ENCODE measurements around the gene TOP1.

DNA sequence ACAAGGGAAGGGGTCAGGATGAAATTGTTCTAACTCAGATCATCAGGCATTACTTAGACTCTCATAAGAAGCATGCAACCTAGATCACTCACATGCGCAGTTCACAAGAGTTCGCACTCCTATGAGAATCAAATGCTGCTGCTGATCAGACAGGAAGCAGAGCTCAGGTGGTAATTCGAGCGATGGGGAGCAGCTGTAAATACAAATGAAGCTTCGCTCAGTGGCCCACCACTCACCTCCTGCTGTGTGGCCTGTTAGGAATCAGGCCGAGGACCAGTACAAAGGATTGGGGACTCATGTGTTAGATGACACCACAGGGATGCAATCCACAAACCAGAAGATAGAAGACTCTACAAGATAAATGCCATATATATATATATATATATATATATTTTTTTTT lies 31.5 kb upstream of the TOP1 start:
- TF ChIP-seq, protein P1, sequence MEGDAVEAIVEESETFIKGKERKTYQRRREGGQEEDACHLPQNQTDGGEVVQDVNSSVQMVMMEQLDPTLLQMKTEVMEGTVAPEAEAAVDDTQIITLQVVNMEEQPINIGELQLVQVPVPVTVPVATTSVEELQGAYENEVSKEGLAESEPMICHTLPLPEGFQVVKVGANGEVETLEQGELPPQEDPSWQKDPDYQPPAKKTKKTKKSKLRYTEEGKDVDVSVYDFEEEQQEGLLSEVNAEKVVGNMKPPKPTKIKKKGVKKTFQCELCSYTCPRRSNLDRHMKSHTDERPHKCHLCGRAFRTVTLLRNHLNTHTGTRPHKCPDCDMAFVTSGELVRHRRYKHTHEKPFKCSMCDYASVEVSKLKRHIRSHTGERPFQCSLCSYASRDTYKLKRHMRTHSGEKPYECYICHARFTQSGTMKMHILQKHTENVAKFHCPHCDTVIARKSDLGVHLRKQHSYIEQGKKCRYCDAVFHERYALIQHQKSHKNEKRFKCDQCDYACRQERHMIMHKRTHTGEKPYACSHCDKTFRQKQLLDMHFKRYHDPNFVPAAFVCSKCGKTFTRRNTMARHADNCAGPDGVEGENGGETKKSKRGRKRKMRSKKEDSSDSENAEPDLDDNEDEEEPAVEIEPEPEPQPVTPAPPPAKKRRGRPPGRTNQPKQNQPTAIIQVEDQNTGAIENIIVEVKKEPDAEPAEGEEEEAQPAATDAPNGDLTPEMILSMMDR (conservative IDR thresholded peaks at IDR 0.05; ENCODE audit: low read depth, low read length) = no peak
- no peak for TF ChIP-seq EZH2 (IDR thresholded peaks at IDR 0.05; ENCODE audit: borderline replicate concordance, low read depth, low read length, poor library complexity, severe bottlenecking)
